22Rv1 (cell line): Measurements from ENCODE around the gene SPATC1L.

Source experiments
- ZFX ChIP-seq: fragments of 450-650 bp; IDR thresholded peaks from 2 replicates; pipeline ENCODE4 v1.6.1; 2017; ENCODE audit warnings: antibody characterized with exemption, borderline replicate concordance
- TF ChIP-seq, protein P1 (sequence below): fragments of 450-650 bp; IDR thresholded peaks from 2 replicates; pipeline ENCODE4 v1.5.1; 2017; ENCODE audit warnings: mild to moderate bottlenecking

DNA sequence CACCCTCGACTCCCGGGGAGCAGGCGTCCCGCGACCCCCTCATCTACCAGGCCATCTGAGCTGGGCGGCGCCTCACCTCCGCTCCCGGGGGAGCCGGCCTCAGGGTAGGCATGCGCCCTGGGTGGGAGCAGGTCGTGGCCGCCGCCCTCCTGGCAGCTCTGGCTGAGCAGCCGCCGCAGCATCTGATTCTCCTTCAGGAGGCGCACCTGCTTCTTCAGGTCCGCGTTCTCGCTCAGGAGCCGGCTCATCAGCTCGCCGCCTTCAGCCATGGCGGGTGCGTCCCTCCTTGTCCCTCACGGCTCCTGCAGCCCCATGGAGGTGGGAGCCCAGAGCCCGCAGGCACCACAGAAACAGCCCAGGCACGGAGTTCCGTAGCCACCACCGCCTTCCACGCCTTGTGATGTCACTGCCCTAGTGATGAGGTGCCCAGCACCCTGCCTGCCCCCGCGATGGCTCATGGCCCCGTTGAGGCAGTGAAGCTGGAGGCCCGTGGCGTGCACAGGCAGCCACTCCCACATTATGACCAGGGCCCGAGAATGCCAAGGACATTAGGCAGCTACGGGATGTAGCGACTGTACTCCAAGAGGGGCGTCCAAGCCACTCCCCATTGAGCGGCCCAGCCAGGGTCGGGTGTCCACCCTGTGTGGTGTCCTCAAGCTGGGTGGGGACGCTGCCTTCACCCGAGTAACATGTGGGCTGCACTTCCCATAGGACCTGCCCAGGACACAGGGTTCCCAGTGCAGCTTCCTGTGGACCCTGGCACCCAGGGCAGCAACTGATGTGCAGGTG, 1.5 kb downstream of the SPATC1L start:
- TF ChIP-seq, protein P1, sequence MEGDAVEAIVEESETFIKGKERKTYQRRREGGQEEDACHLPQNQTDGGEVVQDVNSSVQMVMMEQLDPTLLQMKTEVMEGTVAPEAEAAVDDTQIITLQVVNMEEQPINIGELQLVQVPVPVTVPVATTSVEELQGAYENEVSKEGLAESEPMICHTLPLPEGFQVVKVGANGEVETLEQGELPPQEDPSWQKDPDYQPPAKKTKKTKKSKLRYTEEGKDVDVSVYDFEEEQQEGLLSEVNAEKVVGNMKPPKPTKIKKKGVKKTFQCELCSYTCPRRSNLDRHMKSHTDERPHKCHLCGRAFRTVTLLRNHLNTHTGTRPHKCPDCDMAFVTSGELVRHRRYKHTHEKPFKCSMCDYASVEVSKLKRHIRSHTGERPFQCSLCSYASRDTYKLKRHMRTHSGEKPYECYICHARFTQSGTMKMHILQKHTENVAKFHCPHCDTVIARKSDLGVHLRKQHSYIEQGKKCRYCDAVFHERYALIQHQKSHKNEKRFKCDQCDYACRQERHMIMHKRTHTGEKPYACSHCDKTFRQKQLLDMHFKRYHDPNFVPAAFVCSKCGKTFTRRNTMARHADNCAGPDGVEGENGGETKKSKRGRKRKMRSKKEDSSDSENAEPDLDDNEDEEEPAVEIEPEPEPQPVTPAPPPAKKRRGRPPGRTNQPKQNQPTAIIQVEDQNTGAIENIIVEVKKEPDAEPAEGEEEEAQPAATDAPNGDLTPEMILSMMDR = no peak
- no peak for TF ChIP-seq ZFX
